ENCODE measurements around the gene ACAT1. TPM values are rescaled to one million over a fixed set of nuclear protein-coding genes. Genes with fewer than 3 reads are reported as not detected.

The ACAT1 gene
- total RNA-seq, 2 donors from 2014 or later = 15.8 to 18.8 TPM

DNA sequence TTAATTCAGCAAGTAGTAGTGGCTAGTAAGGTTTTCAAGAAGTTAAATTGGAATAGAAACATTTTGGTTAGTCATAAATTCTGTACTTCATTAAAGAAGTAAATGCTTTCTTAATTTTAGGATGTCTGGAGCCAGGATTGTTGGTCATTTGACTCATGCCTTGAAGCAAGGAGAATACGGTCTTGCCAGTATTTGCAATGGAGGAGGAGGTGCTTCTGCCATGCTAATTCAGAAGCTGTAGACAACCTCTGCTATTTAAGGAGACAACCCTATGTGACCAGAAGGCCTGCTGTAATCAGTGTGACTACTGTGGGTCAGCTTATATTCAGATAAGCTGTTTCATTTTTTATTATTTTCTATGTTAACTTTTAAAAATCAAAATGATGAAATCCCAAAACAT, 25.8 kb downstream of the ACAT1 start:
- H3K9ac ChIP-seq (ENCODE audit: extremely low read depth, low read length, poor library complexity, severe bottlenecking) = no peak overlapping the region
- H3K27me3 Mint-ChIP-seq (ENCODE audit: insufficient read depth) = no peaks in the 10 kb centered on the region
- peaks cover 79% of the 10 kb centered on the region for H3K36me3 Mint-ChIP-seq (ENCODE audit: low read depth)
- peaks cover 88% of the 10 kb centered on the region for H3K36me3 ChIP-seq (ENCODE audit: control insufficient read depth, insufficient read depth, low read length)
- no peak overlapping the region for H3K4me3 Mint-ChIP-seq
- TF ChIP-seq, protein P1, sequence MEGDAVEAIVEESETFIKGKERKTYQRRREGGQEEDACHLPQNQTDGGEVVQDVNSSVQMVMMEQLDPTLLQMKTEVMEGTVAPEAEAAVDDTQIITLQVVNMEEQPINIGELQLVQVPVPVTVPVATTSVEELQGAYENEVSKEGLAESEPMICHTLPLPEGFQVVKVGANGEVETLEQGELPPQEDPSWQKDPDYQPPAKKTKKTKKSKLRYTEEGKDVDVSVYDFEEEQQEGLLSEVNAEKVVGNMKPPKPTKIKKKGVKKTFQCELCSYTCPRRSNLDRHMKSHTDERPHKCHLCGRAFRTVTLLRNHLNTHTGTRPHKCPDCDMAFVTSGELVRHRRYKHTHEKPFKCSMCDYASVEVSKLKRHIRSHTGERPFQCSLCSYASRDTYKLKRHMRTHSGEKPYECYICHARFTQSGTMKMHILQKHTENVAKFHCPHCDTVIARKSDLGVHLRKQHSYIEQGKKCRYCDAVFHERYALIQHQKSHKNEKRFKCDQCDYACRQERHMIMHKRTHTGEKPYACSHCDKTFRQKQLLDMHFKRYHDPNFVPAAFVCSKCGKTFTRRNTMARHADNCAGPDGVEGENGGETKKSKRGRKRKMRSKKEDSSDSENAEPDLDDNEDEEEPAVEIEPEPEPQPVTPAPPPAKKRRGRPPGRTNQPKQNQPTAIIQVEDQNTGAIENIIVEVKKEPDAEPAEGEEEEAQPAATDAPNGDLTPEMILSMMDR (conservative IDR thresholded peaks at IDR 0.05) = no peak
- no peak for DNase-seq
- no peaks in the 10 kb centered on the region for H3K9me3 ChIP-seq (ENCODE audit: control insufficient read depth, low read length)
- H3K27me3 ChIP-seq (ENCODE audit: control insufficient read depth, insufficient read depth, low read length, poor library complexity, severe bottlenecking) = no peaks in the 10 kb centered on the region
- WGBS, 2 experiments (ENCODE audit: insufficient coverage in 1 of 2, insufficient read length in 1 of 2) = 97 to 100% methylated on average over 1 of the region's 1 CpG
- no peak overlapping the region for H3K4me3 ChIP-seq (ENCODE audit: low read length)
- no peak overlapping the region for H3K27ac Mint-ChIP-seq
- H3K4me1 Mint-ChIP-seq = no peaks in the 10 kb centered on the region
- no peaks in the 10 kb centered on the region for H3K9me3 Mint-ChIP-seq
- H3K27ac ChIP-seq (ENCODE audit: low read depth, low read length) = no peak overlapping the region
- no peaks in the 10 kb centered on the region for H3K4me1 ChIP-seq (ENCODE audit: control insufficient read depth, insufficient read depth, low read length)

DNA sequence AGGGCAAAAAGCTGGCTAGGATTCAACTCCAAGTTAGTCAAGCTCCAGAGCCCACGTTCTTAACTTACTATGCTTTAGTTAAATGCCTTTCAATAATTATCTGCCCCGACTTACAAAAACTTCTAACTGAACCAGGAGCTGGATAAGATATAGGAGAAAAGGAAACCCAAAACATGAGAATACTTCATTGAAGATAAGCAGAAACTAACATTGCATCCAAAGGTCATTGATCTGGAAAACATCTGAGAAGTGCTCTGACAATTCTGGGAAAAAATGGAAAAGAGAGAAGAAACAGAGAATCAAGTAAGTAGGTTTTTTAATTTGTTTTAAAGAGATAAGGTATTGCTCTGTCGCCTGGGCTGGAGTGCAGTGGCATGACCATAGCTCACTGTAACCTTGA, 27.2 kb downstream of the ACAT1 start:
- H3K36me3 ChIP-seq (ENCODE audit: control insufficient read depth, insufficient read depth, low read length) = peaks cover 83% of the 10 kb centered on the region
- H3K9me3 Mint-ChIP-seq = no peaks in the 10 kb centered on the region
- WGBS, 2 experiments (ENCODE audit: insufficient coverage in 1 of 2, insufficient read length in 1 of 2) = 89 to 100% methylated on average over 1 to 3 of the region's 3 CpGs

DNA sequence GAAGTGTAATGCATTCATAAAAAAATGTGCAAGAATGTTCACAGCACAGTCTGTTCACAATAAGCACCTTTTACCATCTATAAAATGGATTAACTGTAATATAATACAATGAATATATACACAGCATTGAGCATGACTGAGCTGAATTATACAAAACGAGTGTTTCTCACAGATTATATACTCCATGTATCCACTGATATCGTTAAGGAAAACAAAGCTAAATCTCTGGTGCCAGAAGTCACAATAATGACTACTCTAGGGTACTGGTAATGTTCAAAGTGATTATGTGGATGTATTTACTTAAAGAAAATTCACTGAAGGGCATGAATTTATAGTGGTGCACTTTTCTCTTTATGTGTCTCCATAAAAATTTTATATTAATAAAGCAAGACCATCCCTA, 33.2 kb downstream of the ACAT1 start:
- H3K27ac ChIP-seq (ENCODE audit: low read depth, low read length) = no peak overlapping the region
- WGBS, 2 experiments (ENCODE audit: insufficient coverage in 1 of 2, insufficient read length in 1 of 2) = 71 to 92% methylated on average over 1 to 2 of the region's 2 CpGs
- H3K4me1 Mint-ChIP-seq = no peaks in the 10 kb centered on the region
- no peaks in the 10 kb centered on the region for H3K27me3 Mint-ChIP-seq (ENCODE audit: insufficient read depth)
- no peak overlapping the region for H3K27ac Mint-ChIP-seq
- no peak overlapping the region for H3K4me3 ChIP-seq (ENCODE audit: low read length)
- H3K27me3 ChIP-seq (ENCODE audit: control insufficient read depth, insufficient read depth, low read length, poor library complexity, severe bottlenecking) = no peaks in the 10 kb centered on the region
- no peak overlapping the region for H3K9ac ChIP-seq (ENCODE audit: extremely low read depth, low read length, poor library complexity, severe bottlenecking)
- peaks cover 86% of the 10 kb centered on the region for H3K36me3 ChIP-seq (ENCODE audit: control insufficient read depth, insufficient read depth, low read length)
- H3K4me3 Mint-ChIP-seq = no peak overlapping the region
- H3K9me3 ChIP-seq (ENCODE audit: control insufficient read depth, low read length) = no peaks in the 10 kb centered on the region
- H3K9me3 Mint-ChIP-seq = no peaks in the 10 kb centered on the region
- TF ChIP-seq, protein P1 (conservative IDR thresholded peaks at IDR 0.05) = no peak
- no peaks in the 10 kb centered on the region for H3K4me1 ChIP-seq (ENCODE audit: control insufficient read depth, insufficient read depth, low read length)
- no peak for DNase-seq
- peaks cover 69% of the 10 kb centered on the region for H3K36me3 Mint-ChIP-seq (ENCODE audit: low read depth)

More for the DNA sequence above, 27.2 kb downstream of the ACAT1 start:
- H3K27ac ChIP-seq (ENCODE audit: low read depth, low read length) = no peak overlapping the region
- H3K27me3 ChIP-seq (ENCODE audit: control insufficient read depth, insufficient read depth, low read length, poor library complexity, severe bottlenecking) = no peaks in the 10 kb centered on the region
- TF ChIP-seq, protein P1 (conservative IDR thresholded peaks at IDR 0.05) = no peak
- Mint-ChIP-seq H3K27me3 (ENCODE audit: insufficient read depth) (no peaks in the 10 kb centered on the region), H3K36me3 (ENCODE audit: low read depth) (peaks cover 77% of the 10 kb centered on the region), H3K4me1 (no peaks in the 10 kb centered on the region), H3K4me3 (no peak overlapping the region), H3K27ac (no peak overlapping the region)
- no peak overlapping the region for H3K4me3 ChIP-seq (ENCODE audit: low read length)
- no peak for DNase-seq
- H3K9me3 ChIP-seq (ENCODE audit: control insufficient read depth, low read length) = no peaks in the 10 kb centered on the region
- H3K4me1 ChIP-seq (ENCODE audit: control insufficient read depth, insufficient read depth, low read length) = no peaks in the 10 kb centered on the region
- no peak overlapping the region for H3K9ac ChIP-seq (ENCODE audit: extremely low read depth, low read length, poor library complexity, severe bottlenecking)
